Kidney (tissue), 14 donors: Measurements from ENCODE around the gene PFKFB3. TPM values are rescaled to one million over a fixed set of nuclear protein-coding genes. Genes with fewer than 3 reads are reported as not detected.

Experiments
- DNase-seq, 5 donors: peaks; one replicate each; pipeline ENCODE4 v3.0.0-alpha.2; 2013 to 2020
- FAIRE-seq: peaks from 2 replicates; lab custom pipeline; 2012; peaks lifted over from hg19 to GRCh38; lab: Jason Lieb, UNC
- H3K27ac ChIP-seq, 2 donors: one replicate each; pipeline ENCODE4 v1.7.0; 2013; ENCODE audit warnings: low read depth in 2 of 2, low read length in 2 of 2, inconsistent platforms in 1 of 2
- H3K27me3 ChIP-seq: one replicate; pipeline ENCODE4 v1.7.1; 2013; ENCODE audit warnings: low read length, inconsistent platforms; ENCODE audit not compliant: control insufficient read depth, insufficient read depth
- H3K36me3 ChIP-seq, 3 donors: one replicate each; pipeline versions ENCODE4 v1.7.0 to v1.7.1; 2013; ENCODE audit warnings: low read length in 3 of 3, control low read depth in 1 of 3, inconsistent platforms in 1 of 3; ENCODE audit not compliant: insufficient read depth in 3 of 3, control insufficient read depth in 2 of 3
- H3K4me1 ChIP-seq, 3 donors: one replicate each; pipeline versions ENCODE4 v1.7.0 to v1.7.1; 2013; ENCODE audit warnings: low read length in 3 of 3, inconsistent platforms in 1 of 3, low read depth in 1 of 3; ENCODE audit not compliant: control insufficient read depth in 2 of 3, insufficient read depth in 2 of 3
- H3K4me3 ChIP-seq, 3 donors: one replicate each; pipeline versions ENCODE4 v1.7.0 to v1.8.1; 2013; ENCODE audit warnings: low read length in 3 of 3, control low read depth in 1 of 3, inconsistent platforms in 1 of 3
- H3K9ac ChIP-seq, 3 donors: one replicate each; pipeline versions ENCODE4 v1.7.0 to v1.7.1; 2013; ENCODE audit warnings: low read length in 3 of 3, control low read depth in 1 of 3, inconsistent platforms in 1 of 3
- H3K9me3 ChIP-seq, 3 donors: one replicate each; pipeline versions ENCODE4 v1.7.0 to v1.7.1; 2013; ENCODE audit warnings: low read length in 3 of 3, control low read depth in 1 of 3, inconsistent platforms in 1 of 3; ENCODE audit not compliant: control insufficient read depth in 2 of 3, insufficient read depth in 1 of 3
- intact Hi-C: fragments of 100-400 bp; cut with DNase I; formaldehyde crosslinking; loops from one replicate; pipeline ENCODE4 v1.11.1; 2022
- polyA plus RNA-seq: library from polyadenylated mRNA; stranded (reverse); fragments of 350-450 nt; fragmentation: Illumina TruSeq; extraction: RNeasy Lipid Tissue Mini Kit (QIAGEN cat#74804); gene quantifications from one replicate; pipeline ENCODE4 v1.2.3, GENCODE V29; 2014; ENCODE audit warnings: low read depth, low replicate concordance; ENCODE audit not compliant: insufficient read depth
- total RNA-seq: library from RNA; stranded (reverse); fragmentation: NEBNext Ultra II Directional; extraction: Animal tissue kit (Norgen Biotek cat#: 25700); gene quantifications from one replicate; pipeline ENCODE4 v1.2.1, GENCODE V29; 2021
- TF ChIP-seq, protein P1 (sequence below): IDR thresholded peaks from 3 replicates; pipeline ENCODE4 v1.5.1; 2012; ENCODE audit warnings: mild to moderate bottlenecking, moderate library complexity, borderline replicate concordance; ENCODE audit not compliant: insufficient read depth; ENCODE audit errors: extremely low read depth
- donor health status: control.
- donor health status: control.
- donor health status: control.
- donor health status: control.
- donor health status: control.
- donor health status: DM: yes; HTN: yes; CAD: no.
- donor health status: Normal renal cell carcinoma (clear cell type).

Gene PFKFB3
- total and polyA plus RNA-seq, 2 donors from 2014 or later = 34.9 to 141 TPM

- no peak overlapping the region for H3K4me3 ChIP-seq
- intact Hi-C loops = no loop called here
- no peaks in the 10 kb centered on the region for H3K27me3 ChIP-seq
- TF ChIP-seq, protein P1, sequence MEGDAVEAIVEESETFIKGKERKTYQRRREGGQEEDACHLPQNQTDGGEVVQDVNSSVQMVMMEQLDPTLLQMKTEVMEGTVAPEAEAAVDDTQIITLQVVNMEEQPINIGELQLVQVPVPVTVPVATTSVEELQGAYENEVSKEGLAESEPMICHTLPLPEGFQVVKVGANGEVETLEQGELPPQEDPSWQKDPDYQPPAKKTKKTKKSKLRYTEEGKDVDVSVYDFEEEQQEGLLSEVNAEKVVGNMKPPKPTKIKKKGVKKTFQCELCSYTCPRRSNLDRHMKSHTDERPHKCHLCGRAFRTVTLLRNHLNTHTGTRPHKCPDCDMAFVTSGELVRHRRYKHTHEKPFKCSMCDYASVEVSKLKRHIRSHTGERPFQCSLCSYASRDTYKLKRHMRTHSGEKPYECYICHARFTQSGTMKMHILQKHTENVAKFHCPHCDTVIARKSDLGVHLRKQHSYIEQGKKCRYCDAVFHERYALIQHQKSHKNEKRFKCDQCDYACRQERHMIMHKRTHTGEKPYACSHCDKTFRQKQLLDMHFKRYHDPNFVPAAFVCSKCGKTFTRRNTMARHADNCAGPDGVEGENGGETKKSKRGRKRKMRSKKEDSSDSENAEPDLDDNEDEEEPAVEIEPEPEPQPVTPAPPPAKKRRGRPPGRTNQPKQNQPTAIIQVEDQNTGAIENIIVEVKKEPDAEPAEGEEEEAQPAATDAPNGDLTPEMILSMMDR = no peak
- no peak for FAIRE-seq
- DNase-seq = peak in 1 of 5 donors; percentile 80
- no peaks in the 10 kb centered on the region for H3K4me1 ChIP-seq
- H3K9me3 ChIP-seq = no peaks in the 10 kb centered on the region
- no peak overlapping the region for H3K9ac ChIP-seq
- H3K27ac ChIP-seq = no peak overlapping the region
- H3K36me3 ChIP-seq = peaks cover 2 to 35% (median 16%) of the 10 kb centered on the region in 3 donors
Observed at GRCh38 chr10:6220418-6221191, 17.9 kb downstream of the PFKFB3 start.

- H3K9me3 ChIP-seq = no peaks in the 10 kb centered on the region
- no peaks in the 10 kb centered on the region for H3K27me3 ChIP-seq
- no peaks in the 10 kb centered on the region for H3K4me1 ChIP-seq
- intact Hi-C loops = no loop called here
- peaks cover 2 to 37% (median 15%) of the 10 kb centered on the region in 3 donors for H3K36me3 ChIP-seq
- H3K27ac ChIP-seq = no peak overlapping the region
- no peak overlapping the region for H3K4me3 ChIP-seq
- DNase-seq = peak in 1 of 5 donors; percentile 59
- no peak overlapping the region for H3K9ac ChIP-seq
- no peak for FAIRE-seq
- TF ChIP-seq, protein P1 = no peak
Observed at GRCh38 chr10:6221192-6221940, 18.6 kb downstream of the PFKFB3 start.

DNA sequence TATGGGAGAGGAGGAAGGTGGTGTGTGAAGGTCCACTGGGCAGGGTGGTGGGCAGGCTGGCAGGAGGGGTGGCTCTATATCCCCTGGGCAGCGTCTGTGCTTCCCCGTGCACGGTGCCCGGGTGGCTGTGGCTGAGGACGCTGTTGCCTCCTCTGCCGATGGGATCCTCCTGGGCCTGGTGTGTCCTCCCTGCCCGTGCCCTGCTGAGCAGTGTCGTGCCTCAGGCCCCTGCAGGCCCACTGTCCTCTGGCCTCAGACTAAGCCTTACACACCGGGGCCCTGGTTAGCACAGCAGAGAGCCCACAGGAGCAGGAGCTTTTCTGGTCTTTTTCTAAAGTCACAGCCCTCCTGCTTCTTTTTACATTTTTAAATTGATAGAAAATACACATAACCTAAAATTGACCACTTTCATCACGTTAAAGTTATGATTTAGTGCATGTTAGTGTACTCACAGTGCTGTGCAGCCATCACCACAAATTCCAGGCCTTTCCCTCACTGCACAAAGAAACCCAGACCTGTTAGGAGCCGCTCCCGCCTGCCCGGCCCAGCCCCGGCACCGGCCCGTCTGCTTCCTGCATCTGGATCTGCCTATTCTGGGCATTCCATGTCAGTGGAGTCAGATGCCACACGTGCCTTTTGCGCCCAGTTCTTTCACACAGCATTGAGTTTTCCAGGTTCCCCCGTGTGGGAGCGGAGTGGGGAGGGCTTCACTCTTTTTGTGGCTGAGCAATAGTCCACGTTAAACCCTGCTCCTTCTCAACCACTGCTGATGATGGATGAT, 19.4 kb downstream of the PFKFB3 start:
- DNase-seq = peak in 4 of 5 donors; percentile 19 to 54 (median 47)
- intact Hi-C loops = no loop called here
- TF ChIP-seq, protein P1 = no peak
- Histone ChIP-seq H3K9ac (no peak overlapping the region), H3K9me3 (no peaks in the 10 kb centered on the region), H3K36me3 (peaks cover 2 to 39% (median 8%) of the 10 kb centered on the region in 3 donors), H3K4me3 (no peak overlapping the region), H3K4me1 (no peaks in the 10 kb centered on the region), H3K27ac (peak overlapping the region in 1 of 2 donors; percentile 43), H3K27me3 (no peaks in the 10 kb centered on the region)
- no peak for FAIRE-seq
